Measurements from ENCODE around the gene PTPN23. TPM values are rescaled to one million over a fixed set of nuclear protein-coding genes. Genes with fewer than 3 reads are reported as not detected.

The PTPN23 gene
- total RNA-seq, 1 experiment from 2014 or later: 53.5 TPM

- Mint-ChIP-seq H3K36me3 (peaks cover 37% of the 10 kb centered on the region), H3K27me3 (ENCODE audit: low read depth) (no peaks in the 10 kb centered on the region), H3K27ac (no peak overlapping the region), H3K4me1 (peaks cover 4% of the 10 kb centered on the region; the same call in 1 of the 2 replicates), H3K9me3 (no peaks in the 10 kb centered on the region), H3K4me3 (no peak overlapping the region)
- POLR2A ChIA-PET: no interaction called here
- CTCF ChIA-PET: interaction anchor here (3.5 kb wide), 1 partner anchor 13 kb away, joined by 49 read pairs; no protein-coding TSS in a partner anchor
- no peak for ATAC-seq
- no peak for TF ChIP-seq FOXJ3 (CRISPR knock-in tag; IDR thresholded peaks at IDR 0.05; ENCODE audit: borderline replicate concordance)
- TF ChIP-seq NFYB (CRISPR knock-in tag; conservative IDR thresholded peaks at IDR 0.05; ENCODE audit: low read depth): no peak
- no peak for TF ChIP-seq MLX (CRISPR knock-in tag; IDR thresholded peaks at IDR 0.05)
- no peak for TF ChIP-seq IRF1 (CRISPR knock-in tag; IDR thresholded peaks at IDR 0.05)
- TF ChIP-seq ZBTB43 (CRISPR knock-in tag; IDR thresholded peaks at IDR 0.05): no peak
- no peak for TF ChIP-seq ZNF416 (CRISPR knock-in tag; IDR thresholded peaks at IDR 0.05)
- TF ChIP-seq OVOL2 (CRISPR knock-in tag; IDR thresholded peaks at IDR 0.05; ENCODE audit: borderline replicate concordance): no peak
- TF ChIP-seq ZNF121 (CRISPR knock-in tag; IDR thresholded peaks at IDR 0.05): no peak
- no peak for TF ChIP-seq TEAD1 (CRISPR knock-in tag; IDR thresholded peaks at IDR 0.05)
- TF ChIP-seq JUN (CRISPR knock-in tag; IDR thresholded peaks at IDR 0.05): no peak
- no peak for TF ChIP-seq SP1 (CRISPR knock-in tag; conservative IDR thresholded peaks at IDR 0.05)
- DNase-seq (ENCODE audit: low spot score): no peak
These were observed 42.8 kb downstream of the PTPN23 start for GRCh38 chr3:47423548-47424145.

GRCh38 chr3:47424434-47425382 lies 43.9 kb downstream of the PTPN23 start:
- ATAC-seq: no peak
- CTCF ChIA-PET: interaction anchor here (0.6 kb wide), 1 partner anchor 35 kb away, joined by 5 read pairs; no protein-coding TSS in a partner anchor
- H3K36me3 Mint-ChIP-seq: peaks cover 35% of the 10 kb centered on the region

GRCh38 chr3:47425383-47425778 lies 44.6 kb downstream of the PTPN23 start:
- Mint-ChIP-seq H3K4me3 (no peak overlapping the region), H3K27me3 (ENCODE audit: low read depth) (no peaks in the 10 kb centered on the region), H3K27ac (no peak overlapping the region), H3K36me3 (peaks cover 41% of the 10 kb centered on the region), H3K4me1 (peaks cover 4% of the 10 kb centered on the region; the same call in 1 of the 2 replicates), H3K9me3 (no peaks in the 10 kb centered on the region)
- DNase-seq (ENCODE audit: low spot score): no peak
- CTCF ChIA-PET: no interaction called here
- POLR2A ChIA-PET: interaction anchor here (0.5 kb wide), 1 partner anchor 47 kb away, joined by 3 read pairs; no protein-coding TSS in a partner anchor
- ATAC-seq: no peak
- TF ChIP-seq PRDM15 (CRISPR knock-in tag; IDR thresholded peaks at IDR 0.05) (no peak), MAX (CRISPR knock-in tag; IDR thresholded peaks at IDR 0.05) (no peak), RORB (CRISPR knock-in tag; IDR thresholded peaks at IDR 0.05) (no peak), TEAD1 (CRISPR knock-in tag; IDR thresholded peaks at IDR 0.05) (no peak), ZNF416 (CRISPR knock-in tag; IDR thresholded peaks at IDR 0.05) (no peak), FOXJ3 (CRISPR knock-in tag; IDR thresholded peaks at IDR 0.05; ENCODE audit: borderline replicate concordance) (no peak), ZNF671 (CRISPR knock-in tag; IDR thresholded peaks at IDR 0.05) (no peak), NR2C2 (CRISPR knock-in tag; IDR thresholded peaks at IDR 0.05) (no peak), ZNF423 (CRISPR knock-in tag; IDR thresholded peaks at IDR 0.05) (no peak)

More at GRCh38 chr3:47424434-47425382, 43.9 kb downstream of the PTPN23 start:
- DNase-seq (ENCODE audit: low spot score): no peak
- no peak overlapping the region for H3K27ac Mint-ChIP-seq
- H3K4me1 Mint-ChIP-seq: peaks cover 4% of the 10 kb centered on the region; the same call in 1 of the 2 replicates
- H3K9me3 Mint-ChIP-seq: no peaks in the 10 kb centered on the region
- no peak for TF ChIP-seq RORB (CRISPR knock-in tag; IDR thresholded peaks at IDR 0.05)
- 0 out of 2 replicates have a peak, but pooled peaks have one; percentile 27 for TF ChIP-seq GABPB1 (CRISPR knock-in tag; IDR thresholded peaks at IDR 0.05)
- TF ChIP-seq ZMAT4 (CRISPR knock-in tag; IDR thresholded peaks at IDR 0.05): no peak
- H3K27me3 Mint-ChIP-seq (ENCODE audit: low read depth): no peaks in the 10 kb centered on the region
- POLR2A ChIA-PET: no interaction called here
- no peak overlapping the region for H3K4me3 Mint-ChIP-seq

Data from WTC11 (cell line).